Gastroesophageal sphincter (tissue), 4 donors: Measurements from ENCODE around the gene CHSY1. TPM values are rescaled to one million over a fixed set of nuclear protein-coding genes. Genes with fewer than 3 reads are reported as not detected.

Experiments
- ATAC-seq: fragments of 150-250 bp; one replicate; pipeline ENCODE4 v1.9.1; 2016; ENCODE audit warnings: mild to moderate bottlenecking, moderate library complexity
- H3K27ac ChIP-seq, 4 donors: fragments of 200-600 bp; sonication (generic) in 3 of 4; 1 replicate in 3 of 4; 2 replicates in 1 of 4; pipeline ENCODE4 v1.5.1; 2016 to 2019
- H3K27me3 ChIP-seq: fragments of 200-600 bp; sonication (generic); one replicate; pipeline ENCODE4 v1.5.1; 2019
- H3K36me3 ChIP-seq, 2 donors: fragments of 200-600 bp; sonication (generic); one replicate each; pipeline ENCODE4 v1.5.1; 2019; ENCODE audit warnings: control low read depth in 1 of 2
- H3K4me1 ChIP-seq, 3 donors: fragments of 200-600 bp; sonication (generic); 1 replicate in 2 of 3; 2 replicates in 1 of 3; pipeline ENCODE4 v1.5.1; 2016 to 2019; ENCODE audit warnings: control low read depth in 2 of 3
- H3K4me3 ChIP-seq, 2 donors: fragments of 200-600 bp; sonication (generic); one replicate each; pipeline ENCODE4 v1.5.1; 2019; ENCODE audit warnings: mild to moderate bottlenecking in 1 of 2, moderate library complexity in 1 of 2
- H3K9me3 ChIP-seq, 3 donors: fragments of 200-600 bp; sonication (generic); one replicate each; pipeline ENCODE4 v1.5.1; 2017 to 2019; ENCODE audit warnings: control low read depth in 2 of 3
- CTCF ChIP-seq, 4 experiments: fragments of 200-600 bp in 2 of 4; fragments of 450-650 bp in 2 of 4; sonication (generic) in 1 of 4; IDR thresholded peaks; one replicate each; pipeline ENCODE4 v1.5.1; 2017 to 2019; ENCODE audit warnings: antibody characterized with exemption in 4 of 4, mild to moderate bottlenecking in 2 of 4, moderate library complexity in 2 of 4
- EP300 ChIP-seq: sonication (generic); formaldehyde crosslinking; IDR thresholded peaks from one replicate; pipeline ENCODE4 v1.6.1; 2017; ENCODE audit warnings: antibody characterized with exemption, mild to moderate bottlenecking
- POLR2A ChIP-seq, 2 donors: fragments of 450-650 bp; IDR thresholded peaks; one replicate each; pipeline ENCODE4 v1.6.1; 2017; ENCODE audit warnings: antibody characterized with exemption in 2 of 2, mild to moderate bottlenecking in 2 of 2, moderate library complexity in 1 of 2
- POLR2AphosphoS5 ChIP-seq: sonication (generic); formaldehyde crosslinking; IDR thresholded peaks from one replicate; pipeline ENCODE4 v1.6.1; 2017; ENCODE audit warnings: antibody characterized with exemption
- WGBS, 2 donors: methylation state at CpG; one replicate each; pipeline ENCODE4 v1.1.5; 2018; ENCODE audit warnings: low coverage in 1 of 2; 5-methylcytosine and 5-hydroxymethylcytosine counted together
- total RNA-seq, 4 donors: library from RNA; depleted of rRNA; stranded (reverse); fragments of >200 nt; gene quantifications; one replicate each; pipeline ENCODE4 v1.1.0, GENCODE V29; 2016

CHSY1 gene
- total RNA-seq, 4 donors from 2014 or later = 13.8 to 30.6 (median 19.9) TPM

- Histone ChIP-seq H3K36me3 (no peaks in the 10 kb centered on the region), H3K27me3 (no peaks in the 10 kb centered on the region), H3K4me3 (no peak overlapping the region), H3K27ac (no peak overlapping the region), H3K9me3 (no peaks in the 10 kb centered on the region), H3K4me1 (no peaks in the 10 kb centered on the region)
- TF ChIP-seq POLR2A (IDR thresholded peaks at IDR 0.05) (no peak), CTCF (IDR thresholded peaks at IDR 0.05) (no peak), EP300 (no peak), POLR2AphosphoS5 (no peak)
- ATAC-seq = no peak
- 38 to 64% methylated on average over 6 to 8 of the region's 8 CpGs for WGBS, 2 donors
Measured at GRCh38 chr15:101151288-101151687, 100.6 kb downstream of the CHSY1 start.

- 74% methylated on average over 4 of the region's 7 CpGs; no CpG with 5 or more reads in 1 of the 2 donors for WGBS, 2 donors
- Histone ChIP-seq H3K27me3 (no peaks in the 10 kb centered on the region), H3K4me1 (no peaks in the 10 kb centered on the region), H3K36me3 (no peaks in the 10 kb centered on the region), H3K27ac (no peak overlapping the region), H3K9me3 (no peaks in the 10 kb centered on the region), H3K4me3 (no peak overlapping the region)
- TF ChIP-seq CTCF (IDR thresholded peaks at IDR 0.05) (no peak), POLR2AphosphoS5 (no peak)
- ATAC-seq = no peak
Measured at GRCh38 chr15:101150723-101151040, 101.2 kb downstream of the CHSY1 start.

- no peaks in the 10 kb centered on the region for H3K27me3 ChIP-seq
- no peak overlapping the region for H3K27ac ChIP-seq
- 84 to 96% methylated on average over 7 to 14 of the region's 27 CpGs for WGBS, 2 donors
- ATAC-seq = no peak
- no peaks in the 10 kb centered on the region for H3K36me3 ChIP-seq
- TF ChIP-seq POLR2AphosphoS5 = no peak
- no peak for TF ChIP-seq POLR2A (IDR thresholded peaks at IDR 0.05)
- TF ChIP-seq EP300 = no peak
- no peak for TF ChIP-seq CTCF (IDR thresholded peaks at IDR 0.05)
- no peak overlapping the region for H3K4me3 ChIP-seq
- no peaks in the 10 kb centered on the region for H3K9me3 ChIP-seq
- H3K4me1 ChIP-seq = no peaks in the 10 kb centered on the region
Measured at GRCh38 chr15:101149864-101150722, 101.8 kb downstream of the CHSY1 start.

- Histone ChIP-seq H3K4me1 (no peaks in the 10 kb centered on the region), H3K27ac (no peak overlapping the region), H3K9me3 (no peaks in the 10 kb centered on the region), H3K4me3 (no peak overlapping the region), H3K36me3 (no peaks in the 10 kb centered on the region), H3K27me3 (no peaks in the 10 kb centered on the region)
- no peak for TF ChIP-seq EP300
- no peak for TF ChIP-seq POLR2AphosphoS5
- no peak for TF ChIP-seq CTCF (IDR thresholded peaks at IDR 0.05)
- TF ChIP-seq POLR2A (IDR thresholded peaks at IDR 0.05) = no peak
- no peak for ATAC-seq
- 90% methylated on average over 2 of the region's 13 CpGs; no CpG with 5 or more reads in 1 of the 2 donors for WGBS, 2 donors
Measured at GRCh38 chr15:101148881-101149664, 102.8 kb downstream of the CHSY1 start.
